GM23248 (cell line): ENCODE measurements around the gene ADAM12.

Source experiments
- EZH2 ChIP-seq: fragments of 200-600 bp; sonication (generic); IDR thresholded peaks from 2 replicates; pipeline ENCODE4 v1.6.1; 2018; ENCODE audit warnings: antibody characterized with exemption, mild to moderate bottlenecking; ENCODE audit not compliant: insufficient read depth, poor library complexity, severe bottlenecking
- EZH2phosphoT487 ChIP-seq: fragments of 200-600 bp; sonication (generic); IDR thresholded peaks from 2 replicates; pipeline ENCODE4 v1.6.1; 2018; ENCODE audit warnings: antibody characterized with exemption, moderate library complexity, mild to moderate bottlenecking, low read depth; ENCODE audit not compliant: insufficient read depth

DNA sequence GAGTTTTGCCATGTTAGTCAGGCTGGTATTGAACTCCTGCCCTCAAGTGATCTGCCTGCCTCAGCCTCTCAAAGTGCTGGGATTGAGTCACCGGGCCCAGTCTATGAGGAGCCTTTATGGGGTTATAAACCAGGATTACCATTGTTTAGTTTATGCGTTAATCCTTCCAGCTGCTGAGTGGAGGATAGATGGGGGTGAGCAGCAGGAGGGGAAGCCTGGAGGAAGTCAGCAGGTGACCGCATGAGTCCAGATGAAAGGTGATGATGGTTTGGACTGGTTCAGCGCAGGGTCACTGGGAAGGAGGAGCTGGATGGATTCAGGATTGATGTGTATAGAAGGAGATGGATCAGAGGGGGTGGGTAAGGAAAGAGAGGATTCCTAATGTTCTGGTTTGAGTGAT is 197.1 kb downstream of the ADAM12 start:
- no peak for TF ChIP-seq EZH2
- no peak for TF ChIP-seq EZH2phosphoT487
